Activated T-helper 1 cell treated with anti-CD3 and anti-CD28 coated beads, Interleukin-2, amount 50 U/mL, for 16 hours (primary cell): ENCODE results near the gene SRC.

Experiments
- DNase-seq, 2 donors: peaks; one replicate each; pipeline ENCODE4 v3.0.0-alpha.2; 2020; ENCODE audit warnings: low read depth in 1 of 2, low spot score in 1 of 2

SRC gene

DNA sequence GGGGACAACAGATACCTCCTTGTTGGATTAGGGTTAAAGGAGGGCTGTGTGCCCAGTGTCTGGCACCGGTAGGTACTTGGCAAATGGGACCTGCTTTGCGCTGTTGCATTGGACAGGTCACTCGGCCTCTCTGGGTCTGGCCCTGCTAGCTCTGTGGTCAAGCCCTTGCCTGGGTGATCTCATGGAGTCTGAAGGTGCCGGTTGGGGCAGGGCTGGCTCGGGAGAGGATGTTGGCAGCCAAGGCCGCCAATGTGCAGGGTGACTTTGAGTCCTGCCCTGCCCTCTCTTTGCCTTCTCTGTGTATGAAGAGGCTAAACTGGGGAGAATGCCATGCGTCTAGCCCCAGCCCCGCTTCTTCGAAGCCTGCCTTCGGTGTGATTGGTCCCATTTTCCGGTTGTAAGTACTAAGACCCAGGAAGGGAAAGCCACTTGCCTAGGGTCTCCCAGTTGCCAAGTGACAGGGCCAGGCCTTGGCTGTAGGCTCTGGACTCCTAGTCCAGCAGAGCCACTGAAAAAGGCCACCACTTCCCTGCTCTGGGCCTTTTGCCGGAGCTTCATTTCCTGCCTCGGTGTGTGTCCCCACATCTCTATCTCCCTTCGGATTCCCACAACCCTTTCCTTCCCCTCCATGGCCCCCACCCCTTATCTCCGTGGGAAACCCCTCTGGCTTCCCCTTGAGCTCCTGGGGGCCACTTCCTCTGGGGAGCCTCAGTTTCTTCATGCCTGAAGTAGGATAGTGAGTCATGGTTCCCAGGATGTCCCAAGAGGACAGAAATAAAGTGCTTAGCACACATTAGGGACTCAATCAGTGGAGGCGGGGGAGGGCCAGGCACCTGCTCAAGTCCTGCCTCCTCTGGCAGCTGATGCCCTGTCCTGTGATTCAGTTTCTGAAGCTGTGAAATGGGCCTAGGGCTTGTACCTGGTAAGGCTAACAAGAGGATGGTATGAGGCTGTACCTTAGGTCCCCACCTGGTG lies 3.9 kb downstream of the SRC start:
- no peak for DNase-seq

DNA sequence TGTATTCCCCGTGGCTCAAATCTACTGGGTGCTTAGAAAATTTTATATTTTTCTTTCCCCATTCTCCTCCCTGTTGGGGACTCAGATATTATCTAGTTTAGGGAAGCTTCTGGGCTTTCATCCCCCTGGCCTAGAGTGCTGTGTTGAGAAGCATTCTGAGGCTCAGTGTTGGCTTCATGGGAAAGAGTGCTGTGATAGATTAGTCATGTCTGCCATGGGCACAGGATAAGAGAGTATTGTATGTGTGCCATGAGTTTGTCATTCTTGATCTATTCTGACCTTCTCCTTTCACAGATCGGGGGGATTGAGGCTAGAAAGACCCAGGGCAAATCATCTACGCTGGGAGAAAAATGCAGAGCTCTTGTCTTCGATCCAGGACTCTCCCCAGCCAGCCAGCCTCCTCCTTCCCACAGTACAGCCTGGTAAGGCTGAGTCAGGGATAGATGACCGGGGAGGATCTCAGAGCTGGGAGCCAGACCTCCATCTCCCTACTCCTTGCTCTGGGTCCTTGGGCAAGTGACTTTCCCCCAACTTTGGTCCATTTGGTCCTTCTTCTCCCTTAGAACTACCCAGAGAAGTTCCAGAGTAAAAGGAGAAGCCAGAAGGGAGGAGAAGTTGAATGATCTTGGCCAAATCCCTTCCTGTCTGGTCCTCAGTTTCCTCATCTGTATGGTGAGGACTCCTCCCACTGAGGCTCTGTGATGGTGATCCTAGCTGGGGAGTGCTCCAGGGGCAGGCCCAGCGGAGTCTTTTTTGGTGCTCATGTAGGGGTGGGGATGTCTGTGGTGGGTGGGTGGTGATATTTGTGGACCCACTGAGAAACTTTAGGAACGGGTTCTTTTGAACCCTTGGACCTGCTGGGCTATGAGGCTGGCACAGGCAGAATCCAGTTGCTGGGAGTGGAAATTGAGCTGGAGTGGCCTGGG lies 5.0 kb downstream of the SRC start:
- DNase-seq, result no peak

- no peak for DNase-seq
Measured at GRCh38 chr20:37351689-37352607, 6.0 kb downstream of the SRC start.

DNA sequence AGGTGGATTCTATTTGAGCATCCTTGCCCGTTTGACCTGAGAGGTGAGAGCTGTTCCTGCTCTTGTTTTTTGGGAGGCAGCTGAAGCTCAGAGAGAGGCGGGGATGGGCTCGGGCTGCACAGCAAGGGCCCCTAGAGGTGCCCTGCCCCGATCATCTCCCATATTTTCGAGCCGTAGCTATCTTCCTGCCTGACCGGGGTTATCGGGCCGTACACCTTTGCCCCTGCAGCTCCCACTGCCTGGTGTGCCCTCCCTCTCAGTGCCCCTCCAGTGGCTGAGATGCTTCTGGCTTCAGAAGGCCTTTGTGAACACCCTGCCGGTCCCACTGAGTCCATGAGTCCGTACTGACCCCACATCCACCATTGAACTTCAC lies 6.7 kb downstream of the SRC start:
- no peak for DNase-seq

DNA sequence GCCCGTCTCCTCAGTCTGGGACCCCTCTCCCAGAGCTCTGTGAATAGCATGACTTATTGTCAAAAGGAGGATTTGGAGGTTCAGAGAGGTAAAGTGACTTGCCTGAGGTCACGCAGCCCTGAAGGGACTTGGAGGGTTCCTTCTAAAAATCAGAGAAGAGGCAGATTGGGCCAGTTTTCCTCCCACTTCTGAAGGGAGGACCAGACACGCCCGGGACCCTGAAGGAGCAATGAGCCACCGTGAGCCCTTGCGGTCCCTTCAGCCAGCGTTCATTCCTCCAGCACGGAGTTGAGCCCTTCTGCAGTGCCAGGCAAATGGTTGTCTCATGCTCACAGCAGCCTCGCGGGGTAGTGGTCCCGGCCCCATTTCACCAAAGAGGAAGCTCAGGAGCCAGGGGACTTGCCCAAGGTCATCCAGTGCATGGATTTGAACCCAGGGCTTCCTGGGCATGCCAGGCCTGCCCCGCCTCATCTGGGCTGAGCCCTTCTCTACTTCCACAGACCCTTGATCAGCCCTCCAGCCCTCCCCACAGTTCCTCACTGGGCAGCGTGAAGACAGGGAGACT lies 7.4 kb downstream of the SRC start:
- no peak for DNase-seq

DNA sequence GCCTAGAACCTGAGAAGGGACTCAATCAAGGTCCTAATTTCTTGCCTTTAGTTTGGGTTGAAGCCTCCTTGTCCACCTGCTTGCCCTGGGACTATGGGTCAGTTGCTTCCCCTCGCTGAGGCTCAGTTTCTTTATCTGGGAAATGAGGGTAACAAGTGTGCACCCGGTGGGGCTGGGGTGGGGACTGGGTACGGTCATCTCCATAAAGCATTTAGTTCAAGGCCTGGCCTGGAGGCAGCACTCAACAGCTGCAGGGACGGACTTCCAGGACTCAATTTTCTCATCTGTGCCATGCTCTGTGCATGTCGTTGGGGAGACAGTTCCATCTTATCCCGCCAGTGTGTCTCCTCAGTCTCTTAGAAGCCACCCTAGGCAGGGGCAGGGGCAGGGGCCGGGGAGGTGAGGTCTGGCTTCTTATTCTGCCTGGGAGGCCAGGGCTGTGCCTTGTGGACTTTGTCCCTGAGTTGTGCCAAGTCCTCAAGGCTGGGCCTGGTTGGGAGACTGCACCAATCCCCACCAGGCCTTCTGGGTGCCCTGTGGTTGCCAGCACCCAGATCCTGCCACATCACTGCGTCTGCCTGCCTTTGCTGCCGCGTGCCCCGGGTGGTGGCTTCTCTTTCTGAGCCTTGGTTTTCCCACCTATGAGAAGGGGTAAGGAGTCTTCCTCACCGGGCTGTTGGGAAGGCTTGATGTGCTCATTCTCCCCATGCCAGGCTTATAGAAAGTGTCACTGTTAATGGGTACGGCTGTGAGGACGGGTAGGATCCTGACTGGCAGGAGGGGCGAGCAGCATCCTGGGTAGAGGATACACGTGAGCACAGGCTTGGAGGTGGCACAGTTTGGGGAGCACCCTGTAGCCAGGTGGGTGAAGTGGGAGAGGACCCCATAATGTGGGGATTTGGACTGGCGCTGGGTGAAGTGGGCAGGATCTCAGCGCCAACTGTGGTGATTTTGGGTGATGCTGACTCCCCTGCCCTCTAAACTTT lies 8.6 kb downstream of the SRC start:
- DNase-seq, result no peak

DNA sequence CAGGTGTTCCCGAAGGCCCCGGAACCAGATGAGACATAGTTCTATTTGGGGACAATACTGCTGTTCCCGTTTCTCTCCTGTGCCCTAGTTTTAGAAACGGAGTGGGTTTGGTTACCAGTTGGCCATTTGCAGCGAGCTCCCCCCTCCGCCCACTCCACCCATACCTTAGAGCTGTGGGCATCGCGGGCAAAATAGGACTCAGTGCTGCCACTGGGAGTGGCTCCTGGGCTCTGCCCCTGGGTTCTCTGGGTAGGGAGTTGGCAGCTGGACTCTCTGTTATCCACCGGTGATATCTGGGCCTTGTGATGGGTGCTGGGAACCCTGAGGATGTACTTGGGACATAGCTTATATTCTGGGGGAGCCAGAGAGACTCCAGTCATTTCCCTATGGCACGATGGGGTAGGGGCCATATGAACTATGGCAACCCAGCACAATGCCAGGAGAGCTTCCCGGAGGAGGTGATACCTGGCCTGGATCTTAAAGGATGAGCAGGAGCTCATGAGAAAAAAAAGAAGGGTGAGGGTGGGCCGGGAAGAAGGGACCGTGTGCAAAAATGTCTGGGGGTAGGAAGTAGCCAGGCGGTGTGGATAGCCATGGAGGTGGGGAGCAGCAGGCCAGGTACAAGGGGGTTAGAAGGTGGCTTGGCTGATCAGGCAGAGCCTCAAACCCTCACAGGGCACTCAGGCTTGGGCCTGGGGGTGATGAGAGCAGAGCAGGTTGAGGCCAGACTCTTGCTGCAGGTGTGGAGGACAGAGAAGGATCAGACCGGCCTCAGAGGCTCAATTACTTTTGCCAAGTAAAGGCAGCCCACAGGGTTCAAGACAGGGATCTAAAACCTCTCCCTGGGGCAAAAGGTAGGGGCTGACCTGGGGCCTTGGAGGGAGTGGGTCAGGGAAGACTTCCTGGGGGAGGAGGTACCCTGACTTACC lies 9.6 kb downstream of the SRC start:
- no peak for DNase-seq

DNA sequence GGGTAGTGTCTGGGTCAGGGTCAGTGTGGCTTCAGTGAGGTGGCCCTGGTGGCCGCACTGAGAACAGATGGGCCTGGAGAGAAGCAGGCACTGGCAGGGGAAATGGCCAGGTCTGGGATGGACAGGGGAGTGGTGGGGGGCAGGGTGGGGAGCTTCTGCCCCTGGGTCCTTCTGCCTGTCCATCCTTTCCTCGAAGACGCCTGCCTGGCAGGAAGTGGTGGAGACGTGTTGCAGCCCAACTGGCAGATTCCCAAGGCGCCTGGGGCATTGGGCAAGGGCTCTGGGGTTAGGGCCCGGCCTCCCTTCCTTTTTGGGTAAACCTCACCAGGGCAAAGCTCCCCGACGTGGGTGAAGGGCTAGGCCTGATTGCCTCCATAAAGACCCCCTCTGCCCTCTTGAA lies 10.4 kb downstream of the SRC start:
- DNase-seq, result no peak

DNA sequence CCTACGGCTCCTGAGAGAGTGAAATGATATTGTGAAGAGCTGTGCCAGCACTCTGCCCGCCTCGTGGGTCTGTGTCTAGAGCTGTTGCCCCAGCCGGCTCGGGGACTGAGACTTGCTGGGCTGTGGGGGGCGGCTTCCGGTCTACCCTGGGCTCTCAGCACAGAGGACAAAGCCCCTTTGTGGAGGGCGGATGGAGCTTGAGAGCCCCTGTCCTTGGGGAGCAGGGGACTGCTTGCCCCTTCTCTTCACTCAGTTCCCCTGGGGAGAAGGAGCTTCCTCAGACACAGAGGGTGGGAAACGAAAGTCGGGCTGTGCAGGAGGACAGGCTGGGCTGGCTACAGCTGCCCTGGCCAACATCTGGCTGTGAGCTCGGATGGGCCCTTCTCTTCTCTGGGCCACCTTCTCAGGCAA lies 11.0 kb downstream of the SRC start:
- no peak for DNase-seq

- no peak for DNase-seq
Measured at GRCh38 chr20:37357481-37358365, 11.8 kb downstream of the SRC start.

DNA sequence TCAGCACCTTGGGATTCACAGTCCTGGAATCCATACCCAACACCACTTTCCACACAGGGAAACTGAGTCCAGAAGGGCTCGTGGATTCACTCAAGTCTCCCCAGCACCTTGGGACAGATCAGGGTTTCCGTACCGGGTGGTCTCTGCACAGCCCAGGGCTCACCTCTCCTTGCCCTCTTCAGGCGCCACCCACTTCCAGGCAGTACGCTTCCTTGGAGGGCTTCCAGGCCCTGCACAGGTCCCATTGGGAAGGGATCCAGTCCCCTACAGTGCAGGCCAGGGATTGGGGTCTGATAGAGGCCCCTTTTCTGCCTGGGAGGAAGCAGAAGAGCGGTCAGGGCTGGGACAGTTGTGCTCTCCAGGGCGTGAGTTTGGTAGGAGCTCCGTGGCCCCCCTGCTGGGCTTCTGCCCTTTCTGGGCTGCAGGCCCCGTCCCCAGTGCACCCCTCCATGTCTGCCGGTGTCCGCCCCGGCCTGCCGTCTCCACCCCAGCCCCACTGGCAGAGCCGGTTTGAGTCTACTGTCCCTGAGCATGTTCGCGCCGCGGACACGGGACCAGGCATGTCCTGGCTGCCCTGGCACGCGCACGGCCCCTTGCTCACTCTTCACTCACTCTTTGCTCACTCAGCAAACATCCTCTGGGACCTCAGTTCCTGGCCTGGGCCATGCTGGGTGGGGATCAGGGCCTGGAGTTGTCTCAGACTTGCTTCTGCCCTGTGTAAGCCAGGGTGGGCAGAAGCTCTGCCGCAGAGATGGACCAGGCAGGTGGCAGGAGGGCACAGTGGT lies 12.6 kb downstream of the SRC start:
- DNase-seq, result no peak

GRCh38 chr20:37359331-37359730 lies 13.4 kb downstream of the SRC start:
- no peak for DNase-seq

GRCh38 chr20:37359836-37360235 lies 13.9 kb downstream of the SRC start:
- no peak for DNase-seq

GRCh38 chr20:37360391-37361115 lies 14.6 kb downstream of the SRC start:
- DNase-seq, result no peak

DNA sequence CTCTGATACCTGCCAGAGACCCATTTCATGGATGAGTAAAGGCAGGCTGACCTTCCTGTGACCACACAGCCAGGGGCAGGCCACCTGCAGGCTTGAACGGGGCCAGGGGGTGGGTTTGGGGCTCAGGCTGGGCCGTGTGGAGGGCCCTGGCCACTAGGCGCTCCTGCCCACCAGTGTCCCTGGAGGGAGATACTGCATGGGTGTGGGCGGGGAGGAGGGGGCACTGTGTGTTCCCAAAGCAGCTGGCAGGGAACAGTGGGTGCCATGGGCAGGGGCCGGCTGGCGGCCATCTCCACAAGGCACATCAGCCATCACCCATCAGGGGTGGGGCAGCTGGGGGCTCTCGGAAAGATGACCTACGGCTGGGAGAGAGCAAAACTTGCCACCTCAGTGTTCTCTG lies 15.4 kb downstream of the SRC start:
- DNase-seq, result no peak

- DNase-seq, result no peak
Measured at GRCh38 chr20:37362231-37362792, 16.4 kb downstream of the SRC start.
